CD4-positive, alpha-beta T cell (primary cell): ENCODE data around the gene DKK3. TPM values are rescaled to one million over a fixed set of nuclear protein-coding genes. Genes with fewer than 3 reads are reported as not detected.

Source experiments
- ATAC-seq: fragments of 200-7000 bp; cut with Tn5 transposase; one replicate; pipeline ENCODE4 v1.10.0; 2022; ENCODE audit warnings: mild to moderate bottlenecking; ENCODE audit not compliant: poor library complexity
- CTCF ChIA-PET: fragments of 350-600 bp; sonication (Branson Sonifier 250); formaldehyde crosslinking; loops from one replicate; lab custom pipeline; 2021; ENCODE audit warnings: antibody characterized with exemption, inconsistent platforms; lab: Charles Lee
- POLR2A ChIA-PET: fragments of 350-600 bp; sonication (Branson Sonifier 250); formaldehyde crosslinking; loops from one replicate; lab custom pipeline; 2021; ENCODE audit warnings: antibody characterized with exemption, inconsistent platforms; lab: Charles Lee
- DNase-seq, 14 experiments: peaks; one replicate each; pipeline ENCODE4 v3.0.0-alpha.2; 2013 to 2020; ENCODE audit warnings: mixed read lengths in 2 of 14
- H3K27ac ChIP-seq, 2 donors: one replicate each; pipeline versions ENCODE4 v1.5.1 to v1.7.0; 2013; ENCODE audit warnings: low read length in 2 of 2, low read depth in 1 of 2, mild to moderate bottlenecking in 1 of 2
- H3K27me3 ChIP-seq, 2 experiments: 1 replicate in 1 of 2; 2 replicates in 1 of 2; pipeline versions ENCODE4 v1.6.1 to v1.7.0; 2013; ENCODE audit warnings: low read length in 2 of 2, control low read depth in 1 of 2, mild to moderate bottlenecking in 1 of 2, moderate library complexity in 1 of 2; ENCODE audit not compliant: insufficient read depth in 2 of 2, control insufficient read depth in 1 of 2
- H3K36me3 ChIP-seq: one replicate; pipeline ENCODE4 v1.6.1; 2013; ENCODE audit warnings: low read length, control low read depth; ENCODE audit not compliant: insufficient read depth
- H3K4me1 ChIP-seq: one replicate; pipeline ENCODE4 v1.6.1; 2013; ENCODE audit warnings: low read length, control low read depth; ENCODE audit not compliant: insufficient read depth
- H3K4me3 ChIP-seq: one replicate; pipeline ENCODE4 v1.5.1; 2013; ENCODE audit warnings: mild to moderate bottlenecking, low read length, moderate library complexity
- H3K9me3 ChIP-seq, 2 experiments: 1 replicate in 1 of 2; 2 replicates in 1 of 2; pipeline versions ENCODE4 v1.6.1 to v1.7.0; 2013; ENCODE audit warnings: low read length in 2 of 2, mild to moderate bottlenecking in 2 of 2, control low read depth in 1 of 2, moderate library complexity in 1 of 2; ENCODE audit not compliant: control insufficient read depth in 1 of 2, insufficient read depth in 1 of 2
- H3K27ac Mint-ChIP-seq: one replicate; pipeline ENCODE4 v1.8.0; 2020; ENCODE audit warnings: mixed read lengths
- H3K27me3 Mint-ChIP-seq: one replicate; pipeline ENCODE4 v1.8.0; 2021; ENCODE audit warnings: mixed read lengths
- H3K36me3 Mint-ChIP-seq: one replicate; pipeline ENCODE4 v1.8.0; 2021; ENCODE audit warnings: low read depth, mixed read lengths
- H3K4me1 Mint-ChIP-seq: one replicate; pipeline ENCODE4 v1.8.0; 2021; ENCODE audit warnings: low read depth, mixed read lengths
- H3K4me3 Mint-ChIP-seq: one replicate; pipeline ENCODE4 v1.8.0; 2020; ENCODE audit warnings: mild to moderate bottlenecking, mixed read lengths
- H3K9me3 Mint-ChIP-seq: one replicate; pipeline ENCODE4 v1.8.0; 2020; ENCODE audit warnings: mixed read lengths
- CTCF ChIP-seq: fragments of 200-600 bp; IDR thresholded peaks from one replicate; pipeline ENCODE4 v1.8.0; 2022; ENCODE audit warnings: antibody characterized with exemption, mild to moderate bottlenecking
- intact Hi-C, 2 experiments: fragments of 100-400 bp; cut with DNase I in 1 of 2; cut with micrococcal nuclease in 1 of 2; formaldehyde crosslinking; loops; one replicate each; pipeline versions ENCODE4 v1.15.1 to v1.9.0; 2023 to 2025; cut with DNase I, micrococcal nuclease
- polyA plus RNA-seq, 2 donors: library from polyadenylated mRNA; unstranded; fragments of 120-200 nt; gene quantifications; one replicate each; pipeline ENCODE4 v1.2.1, GENCODE V29; 2013
- total RNA-seq, 174 experiments: library from RNA in 2 of 174; stranded (reverse) in 2 of 174; gene quantifications; one replicate each; pipeline ENCODE4 v1.2.3 and lab custom pipeline; 2021 to 2026

DKK3 gene
- total RNA-seq (under 1 TPM; 0.61 to 0.71 TPM), total RNA-seq (lab: John Stamatoyannopoulos, UW) (0 to 3.0 (median 0.27) reads per million in 172 experiments)
- 2.4 TPM for polyA plus RNA-seq (2013, experiment 1 of 2)
- polyA plus RNA-seq (2013, experiment 2 of 2), result 2.4 TPM

GRCh38 chr11:12007769-12008737 is at the start of gene DKK3:
Gene DKK3, minus strand, starts transcription at chr11:12008626. Its CDS starts 44 bp downstream, at chr11:12008582.
- Histone ChIP-seq H3K4me3 (peak within 1 kb of the TSS; percentile 40), H3K36me3 (no peaks in the 10 kb centered on the region), H3K27me3 (peaks cover 43 to 68% of the 10 kb centered on the region in 2 experiments), H3K4me1 (peaks cover 13% of the 10 kb centered on the region), H3K9me3 (no peaks in the 10 kb centered on the region), H3K27ac (no peak within 1 kb of the TSS)
- H3K36me3 Mint-ChIP-seq, result no peaks in the 10 kb centered on the region
- peak within 1 kb of the TSS; percentile 77 for H3K4me3 Mint-ChIP-seq
- no peaks in the 10 kb centered on the region for H3K9me3 Mint-ChIP-seq
- no peak within 1 kb of the TSS for H3K27ac Mint-ChIP-seq
- POLR2A ChIA-PET, result interaction anchor here (0.9 kb wide), 1 partner anchor 13 kb away, joined by 3 read pairs; no protein-coding TSS in a partner anchor
- ATAC-seq (peak; percentile 26), DNase-seq (peak in 2 of 14 experiments; percentile 15 to 17)
- peaks cover 90% of the 10 kb centered on the region for H3K27me3 Mint-ChIP-seq
- intact Hi-C loops, result no loop called here
- no peak for TF ChIP-seq CTCF
- peaks cover 12% of the 10 kb centered on the region for H3K4me1 Mint-ChIP-seq
- CTCF ChIA-PET, result no interaction called here

- CTCF ChIA-PET, result no interaction called here
- intact Hi-C loops, result no loop called here
- H3K27ac Mint-ChIP-seq, result no peak overlapping the region
Measured at GRCh38 chr11:12057299-12057980, 49.0 kb upstream of the DKK3 start.

More at GRCh38 chr11:12057299-12057980, 49.0 kb upstream of the DKK3 start:
- DNase-seq (no peak), ATAC-seq (no peak)
- no peaks in the 10 kb centered on the region for H3K36me3 Mint-ChIP-seq
- no peaks in the 10 kb centered on the region for H3K27me3 Mint-ChIP-seq
- no peaks in the 10 kb centered on the region for H3K9me3 Mint-ChIP-seq
- TF ChIP-seq CTCF, result no peak
- Histone ChIP-seq H3K4me1 (peaks cover 5% of the 10 kb centered on the region), H3K36me3 (no peaks in the 10 kb centered on the region), H3K4me3 (no peak overlapping the region), H3K9me3 (peaks cover 0 to 4% of the 10 kb centered on the region in 2 experiments), H3K27me3 (no peaks in the 10 kb centered on the region), H3K27ac (no peak overlapping the region)
- H3K4me3 Mint-ChIP-seq, result no peak overlapping the region
- H3K4me1 Mint-ChIP-seq, result no peaks in the 10 kb centered on the region
- POLR2A ChIA-PET, result no interaction called here
